ENCODE data around the gene BTC. TPM values are rescaled to one million over a fixed set of nuclear protein-coding genes. Genes with fewer than 3 reads are reported as not detected.

Gene BTC
- total RNA-seq, 2 experiments from 2014 or later = not detected

DNA sequence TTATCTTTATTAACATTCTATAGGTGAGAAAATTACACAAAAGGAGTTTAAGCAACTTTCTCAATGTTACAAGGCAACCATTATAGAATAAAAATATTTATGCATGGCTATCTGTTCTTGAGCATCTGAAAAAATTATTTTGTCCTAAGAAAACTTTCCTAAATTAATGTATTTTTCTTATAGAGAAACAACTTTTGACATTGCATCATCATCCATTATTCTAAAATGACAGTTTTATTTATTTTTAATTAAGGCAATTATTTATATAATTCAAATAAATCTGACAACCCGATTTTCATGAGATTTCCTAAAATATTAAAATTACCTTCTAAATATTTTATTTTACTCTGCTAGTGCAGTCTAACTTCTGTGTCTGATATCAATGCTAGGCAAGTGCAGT, 4.8 kb downstream of the BTC start:
- peaks cover 24% of the 10 kb centered on the region for H3K27me3 Mint-ChIP-seq
- no peaks in the 10 kb centered on the region for H3K4me1 Mint-ChIP-seq
- H3K27ac Mint-ChIP-seq = no peak overlapping the region
- no peaks in the 10 kb centered on the region for H3K36me3 Mint-ChIP-seq
- DNase-seq (no peak), ATAC-seq (ENCODE audit: low read depth) (no peak)
- H3K9me3 Mint-ChIP-seq = no peaks in the 10 kb centered on the region
- no peak overlapping the region for H3K4me3 Mint-ChIP-seq
- POLR2A ChIA-PET = no interaction called here

DNA sequence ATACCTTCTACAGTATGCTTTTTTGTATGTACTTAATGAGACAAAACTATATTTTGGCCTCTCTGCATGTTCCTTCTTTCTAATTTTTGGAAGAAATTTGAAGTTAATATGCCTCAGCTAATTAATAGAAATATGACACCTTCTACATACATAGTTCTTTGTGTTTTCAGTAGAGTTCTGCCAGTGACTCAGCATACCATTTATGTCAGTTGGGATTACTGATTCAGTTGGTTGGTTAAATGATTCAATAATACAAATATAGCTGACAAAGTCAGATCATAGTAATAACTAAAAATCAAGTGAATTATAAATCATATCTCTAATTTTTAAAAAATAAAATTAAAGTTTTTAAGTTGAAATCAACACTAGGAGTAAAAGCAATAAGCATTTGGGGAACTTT, 16.8 kb downstream of the BTC start:
- Mint-ChIP-seq H3K27me3 (peaks cover 6% of the 10 kb centered on the region), H3K27ac (no peak overlapping the region), H3K4me1 (no peaks in the 10 kb centered on the region), H3K36me3 (no peaks in the 10 kb centered on the region), H3K9me3 (no peaks in the 10 kb centered on the region), H3K4me3 (no peak overlapping the region)
- ATAC-seq (ENCODE audit: low read depth) (no peak), DNase-seq (no peak)
- POLR2A ChIA-PET = no interaction called here

DNA sequence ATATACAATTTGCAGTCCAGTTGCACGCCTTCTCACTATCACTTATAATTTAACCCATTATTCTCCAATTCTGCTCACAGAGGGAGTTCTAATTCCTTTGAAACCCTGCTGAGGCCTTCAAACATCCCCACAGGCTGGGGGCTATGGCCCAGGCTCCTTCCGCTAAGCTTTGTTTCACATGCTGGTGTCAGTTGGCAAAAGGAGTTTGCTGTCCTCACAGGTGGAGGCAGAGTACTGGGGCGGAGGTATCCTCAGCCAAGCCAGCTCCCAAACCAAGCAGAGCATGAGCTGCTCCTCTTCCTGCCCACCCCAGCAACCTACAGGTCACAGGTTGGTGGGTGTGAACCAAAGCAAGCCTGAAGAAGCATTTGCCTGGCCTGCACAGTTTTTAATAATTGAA, 21.5 kb downstream of the BTC start:
- Mint-ChIP-seq H3K9me3 (peaks cover 1% of the 10 kb centered on the region), H3K27ac (no peak overlapping the region), H3K36me3 (no peaks in the 10 kb centered on the region), H3K4me1 (no peaks in the 10 kb centered on the region), H3K27me3 (peaks cover 6% of the 10 kb centered on the region), H3K4me3 (no peak overlapping the region)
- DNase-seq (no peak), ATAC-seq (ENCODE audit: low read depth) (no peak)
- POLR2A ChIA-PET = no interaction called here

DNA sequence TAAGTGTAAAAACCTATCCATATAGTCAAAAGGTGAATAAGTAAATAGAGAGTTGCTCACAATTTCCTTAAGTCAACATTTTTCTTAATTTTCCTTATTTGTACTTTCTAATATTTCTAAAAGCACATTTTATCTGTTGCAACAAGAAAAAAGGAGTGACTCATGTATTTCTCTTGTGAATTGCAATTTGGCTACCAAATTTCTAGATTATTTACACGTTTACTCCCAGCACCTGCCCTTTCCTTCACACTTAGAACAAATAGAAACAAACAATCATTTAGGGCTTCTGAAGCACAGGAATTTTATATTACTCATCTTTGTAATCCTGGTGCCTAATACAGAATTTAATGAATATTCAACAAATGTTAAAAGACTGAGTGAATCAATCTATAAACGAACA, 22.2 kb downstream of the BTC start:
- ATAC-seq (ENCODE audit: low read depth) (no peak), DNase-seq (no peak)
- H3K27ac Mint-ChIP-seq = no peak overlapping the region
- no peak overlapping the region for H3K4me3 Mint-ChIP-seq
- peaks cover 7% of the 10 kb centered on the region for H3K27me3 Mint-ChIP-seq
- no peaks in the 10 kb centered on the region for H3K4me1 Mint-ChIP-seq
- POLR2A ChIA-PET = no interaction called here
- H3K36me3 Mint-ChIP-seq = no peaks in the 10 kb centered on the region
- peaks cover 1% of the 10 kb centered on the region for H3K9me3 Mint-ChIP-seq

DNA sequence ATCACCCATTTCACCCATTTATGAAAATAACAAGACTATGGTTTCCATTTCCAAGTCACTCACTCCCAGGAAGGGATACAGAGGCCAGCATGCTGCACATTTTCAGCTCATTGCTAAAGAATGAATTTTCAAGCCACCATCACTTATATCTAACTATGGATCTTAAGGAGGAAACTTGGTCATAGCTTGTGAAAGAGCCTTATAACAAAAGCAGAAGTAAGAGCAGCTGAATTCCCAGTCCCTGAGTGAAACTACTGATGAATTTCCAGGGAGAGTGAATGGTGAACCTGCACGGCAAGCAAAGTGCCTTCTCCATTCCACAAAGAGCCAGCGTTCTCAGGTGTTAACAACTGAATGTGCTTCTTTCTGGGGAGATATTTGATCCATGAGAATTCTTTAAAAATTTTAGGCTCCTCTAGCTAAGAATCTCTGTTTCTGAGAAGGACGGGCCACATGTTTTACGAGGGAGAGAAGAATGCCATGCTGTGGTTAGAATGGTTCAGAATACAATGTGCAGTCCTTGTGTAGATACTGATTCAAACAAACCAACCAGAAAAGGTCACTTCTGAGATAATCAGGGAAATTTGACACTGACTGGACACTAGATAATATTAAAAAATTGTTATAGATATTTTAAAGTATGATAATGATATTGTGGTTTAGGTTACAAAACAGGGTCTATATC, 24.0 kb downstream of the BTC start:
- Mint-ChIP-seq H3K36me3 (no peaks in the 10 kb centered on the region), H3K27me3 (peaks cover 8% of the 10 kb centered on the region), H3K27ac (no peak overlapping the region), H3K4me1 (no peaks in the 10 kb centered on the region), H3K9me3 (peaks cover 1% of the 10 kb centered on the region), H3K4me3 (no peak overlapping the region)
- DNase-seq = no peak
- POLR2A ChIA-PET = no interaction called here
- ATAC-seq (ENCODE audit: low read depth) = no peak

DNA sequence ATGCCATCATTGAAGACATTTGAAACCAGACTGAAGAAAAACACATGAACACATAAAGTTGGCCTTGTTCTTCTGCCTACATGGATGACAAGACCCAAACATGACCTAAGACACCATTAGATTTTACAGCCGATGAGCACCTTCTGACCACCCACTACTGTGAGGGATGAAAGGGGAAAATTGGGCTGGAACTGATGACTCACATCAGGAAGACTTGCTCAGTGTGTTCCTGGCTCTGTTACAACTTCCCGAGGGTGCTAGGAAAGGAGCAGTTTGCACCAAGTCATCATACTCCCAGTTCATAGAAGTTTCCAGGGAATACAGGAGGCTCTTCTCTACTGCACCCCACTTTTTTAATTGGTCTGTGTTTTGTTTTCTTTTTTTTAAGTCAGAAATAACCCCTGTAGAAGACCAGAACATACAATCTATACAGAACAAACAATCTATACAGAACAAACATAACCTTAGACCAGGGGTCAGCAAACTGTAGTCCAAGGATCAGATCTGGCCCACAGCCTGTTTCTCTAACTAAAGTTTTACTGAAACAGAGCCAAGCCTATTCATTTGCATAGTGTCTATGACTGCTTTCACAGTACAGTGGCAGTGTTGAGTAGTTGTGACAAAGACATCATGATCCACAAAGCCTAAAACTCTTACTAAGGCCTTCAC, 25.3 kb downstream of the BTC start:
- no peak overlapping the region for H3K27ac Mint-ChIP-seq
- POLR2A ChIA-PET = no interaction called here
- no peaks in the 10 kb centered on the region for H3K4me1 Mint-ChIP-seq
- H3K4me3 Mint-ChIP-seq = no peak overlapping the region
- H3K9me3 Mint-ChIP-seq = peaks cover 1% of the 10 kb centered on the region
- ATAC-seq (ENCODE audit: low read depth) (no peak), DNase-seq (no peak)
- peaks cover 2% of the 10 kb centered on the region for H3K27me3 Mint-ChIP-seq
- no peaks in the 10 kb centered on the region for H3K36me3 Mint-ChIP-seq

DNA sequence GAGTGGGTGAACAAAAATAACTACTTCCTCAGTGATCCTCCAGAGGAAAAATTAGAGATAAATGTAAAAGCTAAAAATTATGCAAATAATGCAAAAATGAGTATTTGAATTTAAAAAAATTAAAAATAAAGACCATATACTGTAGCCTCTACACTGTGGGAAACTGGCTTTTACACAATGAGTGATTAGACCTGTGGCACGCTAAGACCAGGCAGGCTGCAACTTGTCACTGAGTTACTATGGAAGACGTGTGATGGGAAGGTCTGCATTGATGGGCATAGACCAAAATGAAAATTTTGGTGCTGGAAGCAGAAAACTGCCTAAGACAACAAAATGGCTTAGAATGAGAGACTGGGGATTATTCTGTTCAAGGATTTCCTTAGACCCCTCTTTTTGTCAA, 30.2 kb downstream of the BTC start:
- Mint-ChIP-seq H3K27ac (no peak overlapping the region), H3K36me3 (no peaks in the 10 kb centered on the region), H3K9me3 (no peaks in the 10 kb centered on the region), H3K4me3 (no peak overlapping the region), H3K4me1 (no peaks in the 10 kb centered on the region), H3K27me3 (peaks cover 2% of the 10 kb centered on the region)
- POLR2A ChIA-PET = no interaction called here
- ATAC-seq (ENCODE audit: low read depth) (no peak), DNase-seq (no peak)

DNA sequence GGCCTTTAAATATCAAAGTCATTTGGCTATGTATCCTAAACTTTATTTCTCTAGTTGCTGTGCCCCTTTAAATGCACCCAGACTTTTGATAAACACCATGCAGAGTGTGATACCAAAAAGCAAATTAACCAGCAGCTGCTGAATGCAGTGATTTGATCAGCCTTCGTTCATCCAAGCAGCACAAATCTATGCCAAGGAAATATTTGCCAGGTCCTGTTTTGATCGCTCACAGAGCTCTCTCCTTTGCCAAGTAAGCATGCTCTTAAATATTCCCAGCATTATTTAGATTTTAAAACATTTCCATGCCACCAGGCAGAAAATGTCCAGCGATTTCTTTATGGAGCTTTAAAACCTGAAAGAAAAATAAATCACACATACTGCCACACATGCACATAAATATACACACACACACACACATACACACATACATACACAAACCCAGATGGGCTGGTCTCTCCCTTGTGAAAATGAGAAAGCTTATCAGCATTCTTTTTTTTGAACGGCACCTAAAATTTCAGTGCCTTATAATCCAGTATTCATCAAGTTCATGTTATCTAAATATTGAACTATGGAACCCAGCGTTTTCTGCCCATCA, 35.7 kb downstream of the BTC start:
- H3K36me3 Mint-ChIP-seq = no peaks in the 10 kb centered on the region
- DNase-seq = no peak
- no peaks in the 10 kb centered on the region for H3K4me1 Mint-ChIP-seq
- H3K27ac Mint-ChIP-seq = no peak overlapping the region
- H3K27me3 Mint-ChIP-seq = no peaks in the 10 kb centered on the region
- no peak for ATAC-seq (ENCODE audit: low read depth)
- no peaks in the 10 kb centered on the region for H3K9me3 Mint-ChIP-seq
- H3K4me3 Mint-ChIP-seq = no peak overlapping the region
- POLR2A ChIA-PET = no interaction called here

DNA sequence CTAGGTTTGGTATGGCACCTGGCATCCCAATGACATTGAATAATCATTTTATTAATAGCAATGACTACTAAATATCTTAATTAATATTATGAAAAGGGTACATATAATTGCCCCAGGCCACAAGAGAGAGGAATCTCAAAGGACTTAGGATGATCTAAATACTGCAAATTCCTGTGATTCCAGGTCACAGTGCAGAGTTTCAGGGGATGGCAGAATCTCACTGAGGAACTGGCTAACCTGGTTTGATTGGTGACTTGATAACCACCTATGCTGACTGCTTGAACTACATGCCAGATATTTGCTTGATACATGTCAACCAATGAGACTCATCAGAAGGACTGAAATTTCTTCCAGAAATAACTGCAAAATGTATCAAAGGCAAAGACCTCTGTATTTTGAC, 37.2 kb downstream of the BTC start:
- Mint-ChIP-seq H3K27me3 (no peaks in the 10 kb centered on the region), H3K27ac (no peak overlapping the region), H3K4me3 (no peak overlapping the region), H3K9me3 (no peaks in the 10 kb centered on the region), H3K36me3 (no peaks in the 10 kb centered on the region), H3K4me1 (no peaks in the 10 kb centered on the region)
- POLR2A ChIA-PET = no interaction called here
- no peak for ATAC-seq (ENCODE audit: low read depth)
- DNase-seq = no peak

DNA sequence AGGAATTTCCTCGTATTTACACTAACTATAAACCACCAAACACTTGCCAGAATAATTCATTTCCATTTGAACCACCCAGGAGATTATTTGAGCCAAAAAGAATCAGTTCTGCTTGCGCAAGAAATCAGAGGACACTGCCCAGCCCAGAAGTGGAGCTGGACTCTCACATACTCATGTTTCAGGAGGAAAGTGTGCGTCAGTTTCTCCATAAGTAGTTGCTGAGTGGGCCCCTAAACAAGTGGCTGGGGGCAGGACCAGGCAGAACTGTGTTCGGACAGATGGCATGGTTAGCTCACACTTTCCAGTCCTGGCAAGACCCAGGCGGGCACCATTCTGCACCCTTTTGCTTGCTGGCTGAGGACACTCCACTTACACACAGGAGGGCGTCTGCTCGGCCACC, 38.8 kb downstream of the BTC start:
- no peak overlapping the region for H3K27ac Mint-ChIP-seq
- H3K4me3 Mint-ChIP-seq = no peak overlapping the region
- no peaks in the 10 kb centered on the region for H3K9me3 Mint-ChIP-seq
- H3K27me3 Mint-ChIP-seq = no peaks in the 10 kb centered on the region
- POLR2A ChIA-PET = no interaction called here
- ATAC-seq (ENCODE audit: low read depth) (no peak), DNase-seq (no peak)
- no peaks in the 10 kb centered on the region for H3K4me1 Mint-ChIP-seq
- no peaks in the 10 kb centered on the region for H3K36me3 Mint-ChIP-seq

DNA sequence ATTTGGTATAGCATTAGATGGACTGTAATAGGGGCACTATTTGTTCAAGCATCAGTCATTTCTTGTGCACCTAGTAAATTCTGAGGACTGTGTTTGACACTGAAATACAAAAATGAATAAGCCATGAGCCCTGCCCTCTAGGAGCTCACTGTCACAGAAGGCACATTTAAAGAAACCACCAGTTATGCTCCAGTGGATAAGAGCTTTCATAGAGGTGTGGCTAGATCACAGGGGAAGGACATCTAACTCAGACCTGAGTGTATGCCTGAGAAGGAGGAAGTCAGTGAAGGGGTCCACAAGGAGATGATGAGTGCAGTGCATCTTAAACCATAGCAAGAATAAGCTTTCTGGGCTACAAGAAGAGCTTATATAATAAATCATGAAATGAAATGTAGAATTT, 40.1 kb downstream of the BTC start:
- DNase-seq = no peak
- Mint-ChIP-seq H3K4me1 (no peaks in the 10 kb centered on the region), H3K27me3 (no peaks in the 10 kb centered on the region), H3K9me3 (no peaks in the 10 kb centered on the region), H3K27ac (no peak overlapping the region), H3K36me3 (no peaks in the 10 kb centered on the region), H3K4me3 (no peak overlapping the region)
- POLR2A ChIA-PET = no interaction called here
- ATAC-seq (ENCODE audit: low read depth) = no peak

DNA sequence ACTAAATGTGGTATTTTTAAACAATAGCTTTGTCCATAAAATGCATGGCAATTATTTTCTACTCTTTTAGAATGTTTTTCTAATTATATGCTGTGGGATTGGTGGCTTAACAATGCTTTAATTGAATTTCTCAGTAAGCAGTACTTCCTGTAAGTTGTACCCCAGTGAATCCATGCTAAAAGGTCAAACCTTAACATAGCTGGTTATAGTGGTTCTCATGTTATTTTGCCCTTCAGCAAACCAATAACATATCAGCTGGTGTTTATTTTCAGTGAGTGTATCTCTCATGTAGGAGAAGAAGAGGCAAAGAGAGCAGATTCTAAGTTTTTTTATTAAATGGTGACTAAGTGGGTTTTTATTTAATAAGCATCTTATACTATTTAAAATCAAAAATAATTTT, 41.5 kb downstream of the BTC start:
- Mint-ChIP-seq H3K36me3 (no peaks in the 10 kb centered on the region), H3K27ac (no peak overlapping the region), H3K9me3 (no peaks in the 10 kb centered on the region), H3K4me3 (no peak overlapping the region), H3K27me3 (no peaks in the 10 kb centered on the region), H3K4me1 (no peaks in the 10 kb centered on the region)
- DNase-seq (no peak), ATAC-seq (ENCODE audit: low read depth) (no peak)
- POLR2A ChIA-PET = no interaction called here

DNA sequence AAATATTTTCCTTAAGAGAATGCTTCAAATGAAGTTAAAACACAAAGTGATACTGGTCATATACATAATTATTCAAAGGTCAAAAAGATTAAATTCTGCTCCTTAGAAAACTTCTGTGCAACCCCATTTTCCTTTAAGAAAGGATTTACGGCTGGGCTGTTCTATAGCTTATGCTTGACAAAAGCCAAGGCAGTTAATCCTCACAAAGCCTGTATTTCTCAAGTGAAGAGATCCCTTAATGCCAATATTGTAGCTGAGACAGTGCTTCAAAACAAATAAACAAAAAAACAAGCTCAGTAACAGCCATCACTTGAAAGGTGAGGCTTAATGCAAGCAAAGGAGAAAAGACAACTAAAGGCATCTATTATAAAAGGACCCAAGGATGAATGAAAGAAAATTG, 42.5 kb downstream of the BTC start:
- no peak overlapping the region for H3K4me3 Mint-ChIP-seq
- DNase-seq = no peak
- H3K27me3 Mint-ChIP-seq = no peaks in the 10 kb centered on the region
- H3K9me3 Mint-ChIP-seq = no peaks in the 10 kb centered on the region
- no peaks in the 10 kb centered on the region for H3K4me1 Mint-ChIP-seq
- POLR2A ChIA-PET = no interaction called here
- no peaks in the 10 kb centered on the region for H3K36me3 Mint-ChIP-seq
- H3K27ac Mint-ChIP-seq = no peak overlapping the region
- no peak for ATAC-seq (ENCODE audit: low read depth)

DNA sequence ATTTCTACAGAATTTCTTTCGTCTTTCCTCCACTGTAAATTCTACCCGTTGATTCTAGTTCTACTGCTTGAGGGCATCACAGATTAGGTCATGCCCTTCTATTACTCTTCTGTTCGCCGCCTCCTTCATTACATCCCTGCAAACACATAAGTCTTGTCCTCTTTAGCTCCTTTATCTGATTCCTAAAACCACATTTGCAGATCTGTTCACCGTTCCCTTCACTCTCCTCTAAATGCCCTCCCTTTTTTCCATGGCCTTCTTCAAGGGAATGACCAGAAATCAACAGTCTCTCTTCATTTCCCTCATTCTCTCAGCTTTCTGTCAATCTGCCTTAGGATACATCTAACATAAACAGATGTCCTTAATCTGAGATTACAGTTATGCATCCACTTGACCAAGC, 43.1 kb downstream of the BTC start:
- Mint-ChIP-seq H3K4me1 (no peaks in the 10 kb centered on the region), H3K36me3 (no peaks in the 10 kb centered on the region), H3K9me3 (no peaks in the 10 kb centered on the region), H3K27ac (no peak overlapping the region), H3K4me3 (no peak overlapping the region), H3K27me3 (no peaks in the 10 kb centered on the region)
- POLR2A ChIA-PET = no interaction called here
- ATAC-seq (ENCODE audit: low read depth) (no peak), DNase-seq (no peak)
